CD4-positive, alpha-beta T cell (primary cell): Measurements from ENCODE around the gene HEPHL1. TPM values are rescaled to one million over a fixed set of nuclear protein-coding genes. Genes with fewer than 3 reads are reported as not detected.

Experiments
- ATAC-seq: fragments of 200-7000 bp; cut with Tn5 transposase; one replicate; pipeline ENCODE4 v1.10.0; 2022; ENCODE audit warnings: mild to moderate bottlenecking; ENCODE audit not compliant: poor library complexity
- CTCF ChIA-PET: fragments of 350-600 bp; sonication (Branson Sonifier 250); formaldehyde crosslinking; loops from one replicate; lab custom pipeline; 2021; ENCODE audit warnings: antibody characterized with exemption, inconsistent platforms; lab: Charles Lee
- POLR2A ChIA-PET: fragments of 350-600 bp; sonication (Branson Sonifier 250); formaldehyde crosslinking; loops from one replicate; lab custom pipeline; 2021; ENCODE audit warnings: antibody characterized with exemption, inconsistent platforms; lab: Charles Lee
- DNase-seq, 14 experiments: peaks; one replicate each; pipeline ENCODE4 v3.0.0-alpha.2; 2013 to 2020; ENCODE audit warnings: mixed read lengths in 2 of 14
- H3K27ac ChIP-seq, 2 donors: one replicate each; pipeline versions ENCODE4 v1.5.1 to v1.7.0; 2013; ENCODE audit warnings: low read length in 2 of 2, low read depth in 1 of 2, mild to moderate bottlenecking in 1 of 2
- H3K27me3 ChIP-seq, 2 experiments: 1 replicate in 1 of 2; 2 replicates in 1 of 2; pipeline versions ENCODE4 v1.6.1 to v1.7.0; 2013; ENCODE audit warnings: low read length in 2 of 2, control low read depth in 1 of 2, mild to moderate bottlenecking in 1 of 2, moderate library complexity in 1 of 2; ENCODE audit not compliant: insufficient read depth in 2 of 2, control insufficient read depth in 1 of 2
- H3K36me3 ChIP-seq: one replicate; pipeline ENCODE4 v1.6.1; 2013; ENCODE audit warnings: low read length, control low read depth; ENCODE audit not compliant: insufficient read depth
- H3K4me1 ChIP-seq: one replicate; pipeline ENCODE4 v1.6.1; 2013; ENCODE audit warnings: low read length, control low read depth; ENCODE audit not compliant: insufficient read depth
- H3K4me3 ChIP-seq: one replicate; pipeline ENCODE4 v1.5.1; 2013; ENCODE audit warnings: mild to moderate bottlenecking, low read length, moderate library complexity
- H3K9me3 ChIP-seq, 2 experiments: 1 replicate in 1 of 2; 2 replicates in 1 of 2; pipeline versions ENCODE4 v1.6.1 to v1.7.0; 2013; ENCODE audit warnings: low read length in 2 of 2, mild to moderate bottlenecking in 2 of 2, control low read depth in 1 of 2, moderate library complexity in 1 of 2; ENCODE audit not compliant: control insufficient read depth in 1 of 2, insufficient read depth in 1 of 2
- H3K27ac Mint-ChIP-seq: one replicate; pipeline ENCODE4 v1.8.0; 2020; ENCODE audit warnings: mixed read lengths
- H3K27me3 Mint-ChIP-seq: one replicate; pipeline ENCODE4 v1.8.0; 2021; ENCODE audit warnings: mixed read lengths
- H3K36me3 Mint-ChIP-seq: one replicate; pipeline ENCODE4 v1.8.0; 2021; ENCODE audit warnings: low read depth, mixed read lengths
- H3K4me1 Mint-ChIP-seq: one replicate; pipeline ENCODE4 v1.8.0; 2021; ENCODE audit warnings: low read depth, mixed read lengths
- H3K4me3 Mint-ChIP-seq: one replicate; pipeline ENCODE4 v1.8.0; 2020; ENCODE audit warnings: mild to moderate bottlenecking, mixed read lengths
- H3K9me3 Mint-ChIP-seq: one replicate; pipeline ENCODE4 v1.8.0; 2020; ENCODE audit warnings: mixed read lengths
- intact Hi-C, 2 experiments: fragments of 100-400 bp; cut with DNase I in 1 of 2; cut with micrococcal nuclease in 1 of 2; formaldehyde crosslinking; loops; one replicate each; pipeline versions ENCODE4 v1.15.1 to v1.9.0; 2023 to 2025; cut with DNase I, micrococcal nuclease
- total RNA-seq, 174 experiments: library from RNA in 2 of 174; stranded (reverse) in 2 of 174; gene quantifications; one replicate each; pipeline ENCODE4 v1.2.3 and lab custom pipeline; 2021 to 2026
- TF ChIP-seq, protein P1 (sequence below): fragments of 200-600 bp; IDR thresholded peaks from one replicate; pipeline ENCODE4 v1.8.0; 2022; ENCODE audit warnings: antibody characterized with exemption, mild to moderate bottlenecking

Gene HEPHL1
- total RNA-seq, 2 experiments from 2014 or later, result not detected

DNA sequence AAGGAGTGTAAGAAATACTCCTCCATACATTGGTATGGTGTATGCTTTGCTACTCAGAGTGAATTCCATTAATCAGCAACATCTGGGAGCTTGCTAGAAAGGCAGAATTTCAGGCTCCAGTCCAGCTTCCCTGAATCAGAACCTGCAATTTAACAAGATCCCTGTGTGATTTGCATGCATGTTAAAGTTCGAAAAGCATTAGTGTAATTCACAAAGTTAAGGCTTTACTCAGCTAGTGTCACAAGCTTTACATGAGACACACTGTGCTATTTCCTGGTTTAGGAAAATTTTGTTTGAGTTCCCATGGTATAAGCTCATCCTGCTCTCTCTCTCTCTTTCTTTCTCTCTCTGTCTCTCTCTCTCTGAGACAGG is 37.0 kb upstream of the HEPHL1 start:
- H3K27ac Mint-ChIP-seq, result no peak overlapping the region
- no peak overlapping the region for H3K27ac ChIP-seq
- peaks cover 18% of the 10 kb centered on the region for H3K27me3 Mint-ChIP-seq
- no peaks in the 10 kb centered on the region for H3K9me3 Mint-ChIP-seq
- H3K4me3 ChIP-seq, result no peak overlapping the region
- ATAC-seq (no peak), DNase-seq (no peak)
- no peaks in the 10 kb centered on the region for H3K36me3 Mint-ChIP-seq
- no peaks in the 10 kb centered on the region for H3K4me1 ChIP-seq
- intact Hi-C loops, result no loop called here
- H3K4me3 Mint-ChIP-seq, result no peak overlapping the region
- POLR2A ChIA-PET, result no interaction called here
- H3K27me3 ChIP-seq, result peaks cover 0 to 11% of the 10 kb centered on the region in 2 experiments
- TF ChIP-seq, protein P1, sequence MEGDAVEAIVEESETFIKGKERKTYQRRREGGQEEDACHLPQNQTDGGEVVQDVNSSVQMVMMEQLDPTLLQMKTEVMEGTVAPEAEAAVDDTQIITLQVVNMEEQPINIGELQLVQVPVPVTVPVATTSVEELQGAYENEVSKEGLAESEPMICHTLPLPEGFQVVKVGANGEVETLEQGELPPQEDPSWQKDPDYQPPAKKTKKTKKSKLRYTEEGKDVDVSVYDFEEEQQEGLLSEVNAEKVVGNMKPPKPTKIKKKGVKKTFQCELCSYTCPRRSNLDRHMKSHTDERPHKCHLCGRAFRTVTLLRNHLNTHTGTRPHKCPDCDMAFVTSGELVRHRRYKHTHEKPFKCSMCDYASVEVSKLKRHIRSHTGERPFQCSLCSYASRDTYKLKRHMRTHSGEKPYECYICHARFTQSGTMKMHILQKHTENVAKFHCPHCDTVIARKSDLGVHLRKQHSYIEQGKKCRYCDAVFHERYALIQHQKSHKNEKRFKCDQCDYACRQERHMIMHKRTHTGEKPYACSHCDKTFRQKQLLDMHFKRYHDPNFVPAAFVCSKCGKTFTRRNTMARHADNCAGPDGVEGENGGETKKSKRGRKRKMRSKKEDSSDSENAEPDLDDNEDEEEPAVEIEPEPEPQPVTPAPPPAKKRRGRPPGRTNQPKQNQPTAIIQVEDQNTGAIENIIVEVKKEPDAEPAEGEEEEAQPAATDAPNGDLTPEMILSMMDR, result no peak
- H3K4me1 Mint-ChIP-seq, result no peaks in the 10 kb centered on the region
- no peaks in the 10 kb centered on the region for H3K9me3 ChIP-seq
- H3K36me3 ChIP-seq, result no peaks in the 10 kb centered on the region
- CTCF ChIA-PET, result no interaction called here

DNA sequence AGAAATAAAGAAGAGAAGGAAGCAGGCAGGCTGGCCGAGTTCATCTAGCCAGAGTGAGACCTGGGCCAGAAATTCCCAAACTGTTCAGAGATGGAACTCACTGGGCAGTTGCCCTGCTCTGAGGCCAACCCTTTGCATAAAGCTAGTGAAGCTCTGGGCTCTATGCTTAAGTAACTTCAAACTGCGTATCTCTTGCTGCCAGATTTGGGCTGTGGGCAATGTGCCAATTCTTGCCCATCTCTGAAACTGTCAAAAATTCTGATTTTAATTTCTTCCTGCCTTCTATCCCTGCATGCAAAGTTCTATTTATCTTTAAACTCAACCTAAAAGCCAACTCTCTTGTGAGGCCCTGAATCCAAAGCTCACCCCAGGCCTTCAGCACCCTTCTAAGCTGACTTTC is 36.2 kb upstream of the HEPHL1 start:
- intact Hi-C loops, result no loop called here

DNA sequence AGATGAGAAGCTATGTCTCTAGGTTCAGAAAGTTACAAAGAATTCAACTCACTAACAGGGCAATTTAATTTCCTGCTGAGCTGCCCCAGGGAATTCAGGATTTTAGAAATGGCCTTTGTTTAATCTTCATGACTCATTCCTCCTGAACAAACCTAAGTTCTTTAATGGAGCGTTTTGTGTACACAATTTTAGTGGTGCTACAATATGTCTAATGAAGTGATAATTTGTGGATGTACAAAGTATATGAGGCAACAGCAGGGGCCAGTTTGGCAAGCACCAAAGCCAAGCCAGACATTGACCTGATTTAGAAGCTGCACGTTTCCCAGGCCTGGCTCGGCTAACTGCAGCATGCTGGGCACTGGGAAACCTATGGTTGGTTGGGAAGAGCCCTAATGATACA is 34.4 kb upstream of the HEPHL1 start:
- Histone ChIP-seq H3K4me1 (no peaks in the 10 kb centered on the region), H3K9me3 (no peaks in the 10 kb centered on the region), H3K4me3 (no peak overlapping the region), H3K36me3 (no peaks in the 10 kb centered on the region), H3K27ac (no peak overlapping the region), H3K27me3 (peaks cover 0 to 11% of the 10 kb centered on the region in 2 experiments)
- ChIA-PET POLR2A (no interaction called here), CTCF (no interaction called here)
- H3K9me3 Mint-ChIP-seq, result peaks cover 5% of the 10 kb centered on the region
- DNase-seq (no peak), ATAC-seq (no peak)
- H3K36me3 Mint-ChIP-seq, result no peaks in the 10 kb centered on the region
- H3K4me3 Mint-ChIP-seq, result no peak overlapping the region
- intact Hi-C loops, result no loop called here
- H3K27me3 Mint-ChIP-seq, result peaks cover 22% of the 10 kb centered on the region
- TF ChIP-seq, protein P1, result no peak
- no peak overlapping the region for H3K27ac Mint-ChIP-seq
- no peaks in the 10 kb centered on the region for H3K4me1 Mint-ChIP-seq

More for the DNA sequence above, 36.2 kb upstream of the HEPHL1 start:
- H3K27ac ChIP-seq, result no peak overlapping the region
- DNase-seq (no peak), ATAC-seq (no peak)
- H3K27me3 ChIP-seq, result peaks cover 0 to 11% of the 10 kb centered on the region in 2 experiments
- no peaks in the 10 kb centered on the region for H3K4me1 ChIP-seq
- no peak overlapping the region for H3K27ac Mint-ChIP-seq
- H3K4me3 Mint-ChIP-seq, result no peak overlapping the region
- no peaks in the 10 kb centered on the region for H3K9me3 Mint-ChIP-seq
- no peaks in the 10 kb centered on the region for H3K36me3 Mint-ChIP-seq
- CTCF ChIA-PET, result no interaction called here
- peaks cover 21% of the 10 kb centered on the region for H3K27me3 Mint-ChIP-seq
- H3K4me3 ChIP-seq, result no peak overlapping the region
- H3K4me1 Mint-ChIP-seq, result no peaks in the 10 kb centered on the region
- H3K36me3 ChIP-seq, result no peaks in the 10 kb centered on the region
- TF ChIP-seq, protein P1, result no peak
- no peaks in the 10 kb centered on the region for H3K9me3 ChIP-seq
- POLR2A ChIA-PET, result no interaction called here
